Hematopoietic multipotent progenitor cell (in vitro differentiated cells): ENCODE results near the gene DACT2. TPM values are rescaled to one million over a fixed set of nuclear protein-coding genes. Genes with fewer than 3 reads are reported as not detected.
"Not testable (repeated sequence)": the region's sequence is repeated elsewhere in the genome, so short reads cannot be mapped to it uniquely, and the experiment has no call there.

Experiments
- DNase-seq, 3 donors: peaks; one replicate each; pipeline ENCODE4 v3.0.0-alpha.2; 2011 to 2015; ENCODE audit warnings: low read depth in 2 of 3, low spot score in 2 of 3
- total RNA-seq: library from RNA; depleted of rRNA; stranded (reverse); fragments of >200 nt; gene quantifications from one replicate; pipeline ENCODE4 v1.2.3, GENCODE V29; 2012

The DACT2 gene
- total RNA-seq, 1 donor = not detected

- DNase-seq = no peak
Observed at GRCh38 chr6:168269455-168270243, 49.9 kb downstream of the DACT2 start.

- DNase-seq = no peak
Observed at GRCh38 chr6:168268755-168269154, 50.8 kb downstream of the DACT2 start.

GRCh38 chr6:168267779-168268178, 51.8 kb downstream of the DACT2 start:
- not testable (repeated sequence) for DNase-seq

- no peak for DNase-seq
Observed at GRCh38 chr6:168265827-168266815, 53.5 kb downstream of the DACT2 start.

- no peak for DNase-seq
Observed at GRCh38 chr6:168265394-168265793, 54.2 kb downstream of the DACT2 start.

GRCh38 chr6:168264593-168265335, 54.8 kb downstream of the DACT2 start:
- DNase-seq = no peak

- DNase-seq = no peak
Observed at GRCh38 chr6:168263351-168263905, 56.1 kb downstream of the DACT2 start.

GRCh38 chr6:168261234-168261633, 58.3 kb downstream of the DACT2 start:
- DNase-seq = no peak

GRCh38 chr6:168260420-168260987, 59.1 kb downstream of the DACT2 start:
- no peak for DNase-seq

GRCh38 chr6:168258795-168259194, 60.8 kb downstream of the DACT2 start:
- no peak for DNase-seq

- DNase-seq = no peak
Observed at GRCh38 chr6:168256940-168257339, 62.6 kb downstream of the DACT2 start.

Other genes starting within 250 kb of the DACT2 start
- gene FRMD1, start 240.6 kb downstream of the DACT2 start, total RNA-seq = not detected
- under 0.01 TPM for gene SMOC2, start 121.4 kb upstream of the DACT2 start, total RNA-seq